ENCODE measurements around the gene ERC1.

Gene ERC1

GRCh38 chr12:1176191-1176590 is 185.2 kb downstream of the ERC1 start:
- no peaks in the 10 kb centered on the region for H3K27me3 ChIP-seq (ENCODE audit: control insufficient read depth in 2 of 2, insufficient read depth in 2 of 2, low read length in 2 of 2)
- no peaks in the 10 kb centered on the region for H3K4me1 ChIP-seq (ENCODE audit: control insufficient read depth in 2 of 2, insufficient read depth in 2 of 2, low read length in 2 of 2)
- no peaks in the 10 kb centered on the region for H3K9me3 ChIP-seq (ENCODE audit: control insufficient read depth in 2 of 2, low read length in 2 of 2)
- H3K9ac ChIP-seq (ENCODE audit: low read depth in 1 of 2, low read length in 2 of 2) = no peak overlapping the region
- no peak overlapping the region for H3K27ac ChIP-seq (ENCODE audit: low read depth in 2 of 2, low read length in 2 of 2)
- peaks cover 0 to 3% of the 10 kb centered on the region in 2 donors for H3K36me3 ChIP-seq (ENCODE audit: control insufficient read depth in 2 of 2, insufficient read depth in 2 of 2, low read length in 2 of 2)
- H3K4me3 ChIP-seq (ENCODE audit: low read length in 2 of 2) = no peak overlapping the region

GRCh38 chr12:1179128-1179527 is 188.1 kb downstream of the ERC1 start:
- Histone ChIP-seq H3K4me1 (ENCODE audit: control insufficient read depth in 2 of 2, insufficient read depth in 2 of 2, low read length in 2 of 2) (no peaks in the 10 kb centered on the region), H3K9ac (ENCODE audit: low read depth in 1 of 2, low read length in 2 of 2) (no peak overlapping the region), H3K27me3 (ENCODE audit: control insufficient read depth in 2 of 2, insufficient read depth in 2 of 2, low read length in 2 of 2) (no peaks in the 10 kb centered on the region), H3K4me3 (ENCODE audit: low read length in 2 of 2) (no peak overlapping the region), H3K27ac (ENCODE audit: low read depth in 2 of 2, low read length in 2 of 2) (no peak overlapping the region), H3K9me3 (ENCODE audit: control insufficient read depth in 2 of 2, low read length in 2 of 2) (no peaks in the 10 kb centered on the region), H3K36me3 (ENCODE audit: control insufficient read depth in 2 of 2, insufficient read depth in 2 of 2, low read length in 2 of 2) (peaks cover 0 to 4% of the 10 kb centered on the region in 2 donors)

GRCh38 chr12:1182069-1182468 is 191.0 kb downstream of the ERC1 start:
- H3K27me3 ChIP-seq (ENCODE audit: control insufficient read depth in 2 of 2, insufficient read depth in 2 of 2, low read length in 2 of 2) = no peaks in the 10 kb centered on the region
- peaks cover 0 to 9% of the 10 kb centered on the region in 2 donors for H3K36me3 ChIP-seq (ENCODE audit: control insufficient read depth in 2 of 2, insufficient read depth in 2 of 2, low read length in 2 of 2)
- H3K4me3 ChIP-seq (ENCODE audit: low read length in 2 of 2) = no peak overlapping the region
- no peak overlapping the region for H3K27ac ChIP-seq (ENCODE audit: low read depth in 2 of 2, low read length in 2 of 2)
- H3K9ac ChIP-seq (ENCODE audit: low read depth in 1 of 2, low read length in 2 of 2) = no peak overlapping the region
- H3K4me1 ChIP-seq (ENCODE audit: control insufficient read depth in 2 of 2, insufficient read depth in 2 of 2, low read length in 2 of 2) = no peaks in the 10 kb centered on the region
- no peaks in the 10 kb centered on the region for H3K9me3 ChIP-seq (ENCODE audit: control insufficient read depth in 2 of 2, low read length in 2 of 2)

- H3K9ac ChIP-seq (ENCODE audit: low read depth in 1 of 2, low read length in 2 of 2) = no peak overlapping the region
- no peaks in the 10 kb centered on the region for H3K9me3 ChIP-seq (ENCODE audit: control insufficient read depth in 2 of 2, low read length in 2 of 2)
- H3K27me3 ChIP-seq (ENCODE audit: control insufficient read depth in 2 of 2, insufficient read depth in 2 of 2, low read length in 2 of 2) = no peaks in the 10 kb centered on the region
- no peak overlapping the region for H3K27ac ChIP-seq (ENCODE audit: low read depth in 2 of 2, low read length in 2 of 2)
- no peaks in the 10 kb centered on the region for H3K4me1 ChIP-seq (ENCODE audit: control insufficient read depth in 2 of 2, insufficient read depth in 2 of 2, low read length in 2 of 2)
- H3K4me3 ChIP-seq (ENCODE audit: low read length in 2 of 2) = no peak overlapping the region
- peaks cover 3 to 11% of the 10 kb centered on the region in 2 donors for H3K36me3 ChIP-seq (ENCODE audit: control insufficient read depth in 2 of 2, insufficient read depth in 2 of 2, low read length in 2 of 2)
Measured at GRCh38 chr12:1184402-1184801, 193.4 kb downstream of the ERC1 start.

GRCh38 chr12:1185460-1186182 is 194.6 kb downstream of the ERC1 start:
- Histone ChIP-seq H3K27me3 (ENCODE audit: control insufficient read depth in 2 of 2, insufficient read depth in 2 of 2, low read length in 2 of 2) (no peaks in the 10 kb centered on the region), H3K4me3 (ENCODE audit: low read length in 2 of 2) (no peak overlapping the region), H3K9ac (ENCODE audit: low read depth in 1 of 2, low read length in 2 of 2) (no peak overlapping the region), H3K36me3 (ENCODE audit: control insufficient read depth in 2 of 2, insufficient read depth in 2 of 2, low read length in 2 of 2) (peaks cover 3 to 9% of the 10 kb centered on the region in 2 donors), H3K9me3 (ENCODE audit: control insufficient read depth in 2 of 2, low read length in 2 of 2) (no peaks in the 10 kb centered on the region), H3K4me1 (ENCODE audit: control insufficient read depth in 2 of 2, insufficient read depth in 2 of 2, low read length in 2 of 2) (no peaks in the 10 kb centered on the region), H3K27ac (ENCODE audit: low read depth in 2 of 2, low read length in 2 of 2) (no peak overlapping the region)

- Histone ChIP-seq H3K27me3 (ENCODE audit: control insufficient read depth in 2 of 2, insufficient read depth in 2 of 2, low read length in 2 of 2) (no peaks in the 10 kb centered on the region), H3K9me3 (ENCODE audit: control insufficient read depth in 2 of 2, low read length in 2 of 2) (no peaks in the 10 kb centered on the region), H3K36me3 (ENCODE audit: control insufficient read depth in 2 of 2, insufficient read depth in 2 of 2, low read length in 2 of 2) (peaks cover 3 to 12% of the 10 kb centered on the region in 2 donors), H3K4me3 (ENCODE audit: low read length in 2 of 2) (no peak overlapping the region), H3K4me1 (ENCODE audit: control insufficient read depth in 2 of 2, insufficient read depth in 2 of 2, low read length in 2 of 2) (no peaks in the 10 kb centered on the region), H3K27ac (ENCODE audit: low read depth in 2 of 2, low read length in 2 of 2) (no peak overlapping the region), H3K9ac (ENCODE audit: low read depth in 1 of 2, low read length in 2 of 2) (no peak overlapping the region)
Measured at GRCh38 chr12:1186298-1186697, 195.3 kb downstream of the ERC1 start.

- Histone ChIP-seq H3K27ac (ENCODE audit: low read depth in 2 of 2, low read length in 2 of 2) (no peak overlapping the region), H3K4me3 (ENCODE audit: low read length in 2 of 2) (no peak overlapping the region), H3K4me1 (ENCODE audit: control insufficient read depth in 2 of 2, insufficient read depth in 2 of 2, low read length in 2 of 2) (no peaks in the 10 kb centered on the region), H3K27me3 (ENCODE audit: control insufficient read depth in 2 of 2, insufficient read depth in 2 of 2, low read length in 2 of 2) (no peaks in the 10 kb centered on the region), H3K36me3 (ENCODE audit: control insufficient read depth in 2 of 2, insufficient read depth in 2 of 2, low read length in 2 of 2) (peaks cover 5 to 12% of the 10 kb centered on the region in 2 donors), H3K9me3 (ENCODE audit: control insufficient read depth in 2 of 2, low read length in 2 of 2) (no peaks in the 10 kb centered on the region), H3K9ac (ENCODE audit: low read depth in 1 of 2, low read length in 2 of 2) (no peak overlapping the region)
Measured at GRCh38 chr12:1188016-1188415, 197.0 kb downstream of the ERC1 start.

- H3K4me1 ChIP-seq (ENCODE audit: control insufficient read depth in 2 of 2, insufficient read depth in 2 of 2, low read length in 2 of 2) = no peaks in the 10 kb centered on the region
- H3K9me3 ChIP-seq (ENCODE audit: control insufficient read depth in 2 of 2, low read length in 2 of 2) = no peaks in the 10 kb centered on the region
- no peak overlapping the region for H3K27ac ChIP-seq (ENCODE audit: low read depth in 2 of 2, low read length in 2 of 2)
- H3K4me3 ChIP-seq (ENCODE audit: low read length in 2 of 2) = no peak overlapping the region
- no peaks in the 10 kb centered on the region for H3K27me3 ChIP-seq (ENCODE audit: control insufficient read depth in 2 of 2, insufficient read depth in 2 of 2, low read length in 2 of 2)
- H3K36me3 ChIP-seq (ENCODE audit: control insufficient read depth in 2 of 2, insufficient read depth in 2 of 2, low read length in 2 of 2) = peaks cover 5 to 11% of the 10 kb centered on the region in 2 donors
- no peak overlapping the region for H3K9ac ChIP-seq (ENCODE audit: low read depth in 1 of 2, low read length in 2 of 2)
Measured at GRCh38 chr12:1189163-1189562, 198.1 kb downstream of the ERC1 start.

GRCh38 chr12:1195513-1195912 is 204.5 kb downstream of the ERC1 start:
- Histone ChIP-seq H3K4me1 (ENCODE audit: control insufficient read depth in 2 of 2, insufficient read depth in 2 of 2, low read length in 2 of 2) (no peaks in the 10 kb centered on the region), H3K27me3 (ENCODE audit: control insufficient read depth in 2 of 2, insufficient read depth in 2 of 2, low read length in 2 of 2) (no peaks in the 10 kb centered on the region), H3K4me3 (ENCODE audit: low read length in 2 of 2) (no peak overlapping the region), H3K9me3 (ENCODE audit: control insufficient read depth in 2 of 2, low read length in 2 of 2) (no peaks in the 10 kb centered on the region), H3K36me3 (ENCODE audit: control insufficient read depth in 2 of 2, insufficient read depth in 2 of 2, low read length in 2 of 2) (peaks cover 2 to 7% of the 10 kb centered on the region in 2 donors), H3K27ac (ENCODE audit: low read depth in 2 of 2, low read length in 2 of 2) (no peak overlapping the region), H3K9ac (ENCODE audit: low read depth in 1 of 2, low read length in 2 of 2) (no peak overlapping the region)

- Histone ChIP-seq H3K9ac (ENCODE audit: low read depth in 1 of 2, low read length in 2 of 2) (no peak overlapping the region), H3K4me3 (ENCODE audit: low read length in 2 of 2) (no peak overlapping the region), H3K36me3 (ENCODE audit: control insufficient read depth in 2 of 2, insufficient read depth in 2 of 2, low read length in 2 of 2) (peaks cover 0 to 3% of the 10 kb centered on the region in 2 donors), H3K9me3 (ENCODE audit: control insufficient read depth in 2 of 2, low read length in 2 of 2) (no peaks in the 10 kb centered on the region), H3K27me3 (ENCODE audit: control insufficient read depth in 2 of 2, insufficient read depth in 2 of 2, low read length in 2 of 2) (no peaks in the 10 kb centered on the region), H3K27ac (ENCODE audit: low read depth in 2 of 2, low read length in 2 of 2) (no peak overlapping the region), H3K4me1 (ENCODE audit: control insufficient read depth in 2 of 2, insufficient read depth in 2 of 2, low read length in 2 of 2) (no peaks in the 10 kb centered on the region)
Measured at GRCh38 chr12:1197264-1198018, 206.4 kb downstream of the ERC1 start.
